Left ventricle myocardium inferior (tissue), 1 donor: Measurements from ENCODE around the gene FCHO2. TPM values are rescaled to one million over a fixed set of nuclear protein-coding genes. Genes with fewer than 3 reads are reported as not detected.

Experiments
- DNase-seq: peaks from one replicate; pipeline ENCODE4 v3.0.0-alpha.2; 2020
- H3K27ac ChIP-seq: fragments of 200-600 bp; replicated peaks from 2 replicates; pipeline ENCODE4 v1.8.0; 2021
- H3K27me3 ChIP-seq: fragments of 200-600 bp; 2 replicates; pipeline ENCODE4 v1.8.0; 2021; ENCODE audit warnings: low read depth
- H3K36me3 ChIP-seq: fragments of 200-600 bp; 2 replicates; pipeline ENCODE4 v1.8.0; 2021
- H3K4me1 ChIP-seq: fragments of 200-600 bp; 2 replicates; pipeline ENCODE4 v1.8.0; 2021
- H3K4me3 ChIP-seq: fragments of 200-600 bp; 2 replicates; pipeline ENCODE4 v1.8.0; 2021; ENCODE audit warnings: mild to moderate bottlenecking, moderate library complexity
- H3K9me3 ChIP-seq: fragments of 200-600 bp; replicated peaks from 2 replicates; pipeline ENCODE4 v1.8.0; 2021
- CTCF ChIP-seq: fragments of 200-600 bp; IDR thresholded peaks from 2 replicates; pipeline ENCODE4 v1.8.0; 2021; ENCODE audit warnings: antibody characterized with exemption, mild to moderate bottlenecking, borderline replicate concordance
- intact Hi-C: fragments of 100-400 bp; cut with micrococcal nuclease; formaldehyde crosslinking; loops from one replicate; pipeline ENCODE4 v1.11.0; 2022
- total RNA-seq: library from RNA; stranded (reverse); fragmentation: NEBNext Ultra II Directional; extraction: Animal tissue kit (Norgen Biotek cat#: 25700); gene quantifications from one replicate; pipeline ENCODE4 v1.2.1, GENCODE V29; 2021
- donor health status: DM: no; HTN: yes; CAD: no; lungs with severe emphysema.

Gene FCHO2
- total RNA-seq, 1 donor from 2014 or later: 23.3 TPM

GRCh38 chr5:73066466-73066865 is 110.6 kb downstream of the FCHO2 start:
- intact Hi-C loops: no loop called here
- DNase-seq: no peak
- H3K36me3 ChIP-seq: peaks cover 76% of the 10 kb centered on the region

GRCh38 chr5:73067213-73067612 is 111.4 kb downstream of the FCHO2 start:
- Histone ChIP-seq H3K4me3 (no peak overlapping the region), H3K36me3 (peaks cover 81% of the 10 kb centered on the region), H3K27ac (no peak overlapping the region), H3K4me1 (no peaks in the 10 kb centered on the region), H3K27me3 (no peaks in the 10 kb centered on the region), H3K9me3 (no peaks in the 10 kb centered on the region)
- intact Hi-C loops: no loop called here
- no peak for TF ChIP-seq CTCF
- DNase-seq: no peak

More at GRCh38 chr5:73066466-73066865, 110.6 kb downstream of the FCHO2 start:
- no peak for TF ChIP-seq CTCF
- Histone ChIP-seq H3K27me3 (no peaks in the 10 kb centered on the region), H3K9me3 (no peaks in the 10 kb centered on the region), H3K4me3 (no peak overlapping the region), H3K4me1 (no peaks in the 10 kb centered on the region), H3K27ac (no peak overlapping the region)

GRCh38 chr5:73081093-73081492 is 125.3 kb downstream of the FCHO2 start:
- peaks cover 84% of the 10 kb centered on the region for H3K36me3 ChIP-seq

GRCh38 chr5:73088026-73088425 is 132.2 kb downstream of the FCHO2 start:
- DNase-seq: no peak
- Histone ChIP-seq H3K4me1 (no peaks in the 10 kb centered on the region), H3K4me3 (no peak overlapping the region), H3K27me3 (no peaks in the 10 kb centered on the region), H3K27ac (no peak overlapping the region), H3K36me3 (peaks cover 79% of the 10 kb centered on the region), H3K9me3 (no peaks in the 10 kb centered on the region)
- intact Hi-C loops: no loop called here
- TF ChIP-seq CTCF: no peak

More at GRCh38 chr5:73081093-73081492, 125.3 kb downstream of the FCHO2 start:
- intact Hi-C loops: no loop called here
- no peaks in the 10 kb centered on the region for H3K27me3 ChIP-seq
- H3K9me3 ChIP-seq: no peaks in the 10 kb centered on the region
- no peak for DNase-seq
- no peak overlapping the region for H3K27ac ChIP-seq
- H3K4me3 ChIP-seq: no peak overlapping the region
- no peak for TF ChIP-seq CTCF
- H3K4me1 ChIP-seq: no peaks in the 10 kb centered on the region

GRCh38 chr5:73093943-73094342 is 138.1 kb downstream of the FCHO2 start:
- no peak overlapping the region for H3K27ac ChIP-seq
- no peak for TF ChIP-seq CTCF
- H3K36me3 ChIP-seq: peaks cover 32% of the 10 kb centered on the region
- H3K27me3 ChIP-seq: no peaks in the 10 kb centered on the region
- intact Hi-C loops: no loop called here
- no peak for DNase-seq
- no peaks in the 10 kb centered on the region for H3K4me1 ChIP-seq
- H3K9me3 ChIP-seq: peaks cover 32% of the 10 kb centered on the region
- no peak overlapping the region for H3K4me3 ChIP-seq

GRCh38 chr5:73094415-73094814 is 138.6 kb downstream of the FCHO2 start:
- Histone ChIP-seq H3K27me3 (no peaks in the 10 kb centered on the region), H3K36me3 (peaks cover 28% of the 10 kb centered on the region), H3K4me3 (no peak overlapping the region), H3K27ac (no peak overlapping the region), H3K9me3 (peaks cover 35% of the 10 kb centered on the region), H3K4me1 (no peaks in the 10 kb centered on the region)
- TF ChIP-seq CTCF: no peak
- intact Hi-C loops: no loop called here
- no peak for DNase-seq
